Measurements from ENCODE around the gene ZSWIM5.
"Not testable (repeated sequence)": the region's sequence is repeated elsewhere in the genome, so short reads cannot be mapped to it uniquely, and the experiment has no call there.

ZSWIM5 gene

DNA sequence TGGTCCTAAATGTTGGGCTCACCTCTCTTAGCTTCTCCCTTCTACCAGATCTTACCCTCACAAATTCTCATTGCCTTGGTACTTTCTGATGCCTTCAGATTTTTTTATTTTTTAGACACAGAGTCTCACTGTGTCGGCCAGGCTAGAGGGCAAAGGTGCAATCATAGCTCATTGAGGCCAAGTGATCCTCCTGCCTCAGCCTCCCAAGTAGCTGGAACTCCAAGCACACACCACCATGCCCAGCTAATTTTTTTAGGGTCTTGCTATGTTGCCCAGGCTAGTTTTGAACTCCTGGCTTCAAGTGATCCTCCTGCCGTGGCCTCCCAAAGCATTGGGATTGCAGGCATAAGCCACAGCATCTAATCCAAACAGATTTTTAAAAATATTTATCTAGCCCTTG, 69.4 kb downstream of the ZSWIM5 start:
- no peak for DNase-seq

DNA sequence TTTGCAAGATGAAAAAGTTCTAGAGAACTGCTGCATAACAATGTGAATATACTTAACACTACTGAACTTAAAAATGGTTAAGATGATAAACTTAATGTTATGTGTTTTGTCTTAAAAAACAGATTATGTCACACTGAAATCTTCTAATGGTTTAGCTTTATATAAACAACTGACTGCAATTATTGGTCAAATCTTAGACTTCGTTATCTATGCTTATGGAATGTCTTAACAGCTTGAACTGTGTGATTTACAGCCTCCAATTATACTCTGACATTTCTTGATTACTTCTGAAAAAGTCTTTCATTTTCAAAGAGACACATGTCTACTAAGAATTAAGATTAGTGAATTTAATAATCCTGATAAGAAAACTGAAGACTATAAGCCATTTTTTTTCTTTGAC, 71.1 kb downstream of the ZSWIM5 start:
- no peak for DNase-seq

- DNase-seq = no peak
These were observed 71.9 kb downstream of the ZSWIM5 start for GRCh38 chr1:45134461-45134873.

GRCh38 chr1:45132719-45133118, 73.7 kb downstream of the ZSWIM5 start:
- not testable (repeated sequence) for DNase-seq

GRCh38 chr1:45123358-45123757, 83.0 kb downstream of the ZSWIM5 start:
- DNase-seq = no peak

GRCh38 chr1:45122724-45123123, 83.7 kb downstream of the ZSWIM5 start:
- no peak for DNase-seq

DNA sequence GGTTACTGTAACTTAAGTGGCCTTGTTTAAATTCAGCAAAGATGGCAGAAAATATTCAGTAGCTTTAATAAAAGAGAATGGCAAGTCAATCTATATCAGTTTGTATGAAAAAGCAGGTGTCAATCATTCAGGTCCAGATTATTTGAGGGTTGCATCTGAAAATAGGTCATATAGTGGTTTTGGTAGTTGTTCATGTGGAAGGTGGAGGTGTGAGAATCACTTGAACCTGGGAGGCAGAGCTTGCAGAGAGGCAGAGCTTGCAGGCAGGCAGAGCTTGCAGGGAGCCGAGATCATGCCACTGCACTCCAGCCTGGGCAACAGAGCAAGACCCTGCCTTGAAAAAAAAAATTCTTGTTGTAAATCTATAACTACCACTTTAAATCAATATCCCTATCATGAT, 88.6 kb downstream of the ZSWIM5 start:
- no peak for DNase-seq

- DNase-seq = no peak
These were observed 89.6 kb downstream of the ZSWIM5 start for GRCh38 chr1:45116820-45117219.

DNA sequence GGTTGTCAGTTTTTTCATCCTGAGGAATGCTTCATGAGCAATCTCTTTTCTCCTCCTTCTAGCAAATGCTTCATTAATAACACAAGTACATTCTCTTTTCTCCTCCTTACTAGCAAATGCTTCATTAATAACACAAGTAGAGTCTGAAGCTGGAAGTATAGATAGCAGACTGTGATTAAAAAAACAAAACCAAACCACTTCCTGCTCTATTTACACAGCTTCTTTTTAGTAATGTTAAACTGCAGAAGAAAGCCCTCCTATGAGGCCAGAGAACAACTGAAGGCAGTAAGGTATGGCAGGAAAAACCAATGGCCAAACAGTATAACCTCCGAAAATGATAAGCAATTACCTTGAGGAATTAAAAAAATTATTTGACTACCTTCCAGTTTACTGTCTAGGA, 90.1 kb downstream of the ZSWIM5 start:
- DNase-seq = peak; percentile 19

DNA sequence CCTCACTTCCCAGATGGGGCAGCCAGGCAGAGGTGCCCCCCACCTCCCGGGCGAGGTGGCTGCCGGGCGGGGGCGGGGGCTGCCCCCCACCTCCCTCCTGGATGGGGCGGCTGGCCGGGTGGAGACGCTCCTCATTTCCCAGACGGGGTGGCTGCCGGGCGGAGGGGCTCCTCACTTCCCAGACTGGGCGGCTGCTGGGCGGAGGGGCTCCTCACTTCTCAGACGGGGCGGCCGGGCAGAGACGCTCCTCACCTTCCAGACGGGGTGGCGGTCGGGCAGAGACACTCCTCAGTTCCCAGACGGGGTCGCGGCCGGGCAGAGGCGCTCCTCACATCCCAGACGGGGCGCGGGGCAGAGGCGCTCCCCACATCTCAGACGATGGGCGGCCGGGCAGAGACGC, 91.2 kb downstream of the ZSWIM5 start:
- not testable (repeated sequence) for DNase-seq

- no peak for DNase-seq
These were observed 93.7 kb downstream of the ZSWIM5 start for GRCh38 chr1:45112661-45113060.

- DNase-seq = no peak
These were observed 95.2 kb downstream of the ZSWIM5 start for GRCh38 chr1:45111239-45111638.

- no peak for DNase-seq
These were observed 98.6 kb downstream of the ZSWIM5 start for GRCh38 chr1:45107782-45108181.

DNA sequence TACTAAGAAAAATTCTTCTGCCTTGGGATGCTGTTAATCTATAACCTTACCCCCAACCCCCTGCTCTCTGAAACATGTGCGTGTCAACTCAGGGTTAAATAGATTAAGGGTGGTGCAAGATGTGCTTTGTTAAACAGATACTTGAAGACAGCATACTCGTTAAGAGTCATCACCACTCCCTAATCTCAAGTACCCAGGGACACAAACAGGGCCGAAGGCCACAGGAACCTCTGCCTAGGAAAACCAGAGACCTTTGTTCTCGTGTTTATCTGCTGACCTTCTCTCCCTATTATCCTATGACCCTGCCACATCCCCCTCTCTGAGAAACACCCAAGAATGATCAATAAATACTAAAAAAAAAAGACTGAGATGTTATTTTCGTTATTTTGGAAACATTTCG, 99.5 kb downstream of the ZSWIM5 start:
- DNase-seq = not testable (repeated sequence)

GRCh38 chr1:45106156-45106545, 100.3 kb downstream of the ZSWIM5 start:
- not testable (repeated sequence) for DNase-seq

DNA sequence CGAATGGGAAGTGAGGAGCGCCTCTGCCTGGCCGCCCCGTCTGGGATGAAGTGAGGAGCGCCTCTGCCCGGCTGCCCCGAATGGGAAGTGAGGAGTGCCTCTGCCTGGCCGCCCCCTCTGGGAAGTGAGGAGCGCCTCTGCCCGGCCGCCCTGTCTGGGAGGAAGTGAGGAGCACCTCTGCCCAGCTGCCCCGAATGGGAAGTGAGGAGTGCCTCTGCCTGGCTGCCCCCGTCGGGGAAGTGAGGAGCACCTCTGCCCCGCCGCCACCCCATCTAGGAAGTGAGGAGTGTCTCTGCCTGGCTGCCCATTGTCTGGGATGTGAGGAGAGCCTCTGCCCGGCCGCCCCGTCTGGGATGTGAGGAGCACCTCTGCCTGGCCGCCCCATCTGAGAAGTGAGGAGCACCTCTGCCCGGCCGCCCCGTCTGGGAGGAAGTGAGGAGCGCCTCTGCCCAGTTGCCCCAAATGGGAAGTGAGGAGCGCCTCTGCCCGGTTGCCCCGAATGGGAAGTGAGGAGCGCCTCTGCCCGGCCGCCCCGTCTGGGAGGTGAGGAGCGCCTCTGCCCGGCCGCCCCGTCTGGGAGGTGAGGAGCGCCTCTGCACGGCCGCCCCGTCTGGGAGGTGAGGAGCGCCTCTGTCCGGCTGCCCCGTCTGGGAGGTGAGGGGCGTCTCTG, 100.8 kb downstream of the ZSWIM5 start:
- DNase-seq = not testable (repeated sequence)

DNA sequence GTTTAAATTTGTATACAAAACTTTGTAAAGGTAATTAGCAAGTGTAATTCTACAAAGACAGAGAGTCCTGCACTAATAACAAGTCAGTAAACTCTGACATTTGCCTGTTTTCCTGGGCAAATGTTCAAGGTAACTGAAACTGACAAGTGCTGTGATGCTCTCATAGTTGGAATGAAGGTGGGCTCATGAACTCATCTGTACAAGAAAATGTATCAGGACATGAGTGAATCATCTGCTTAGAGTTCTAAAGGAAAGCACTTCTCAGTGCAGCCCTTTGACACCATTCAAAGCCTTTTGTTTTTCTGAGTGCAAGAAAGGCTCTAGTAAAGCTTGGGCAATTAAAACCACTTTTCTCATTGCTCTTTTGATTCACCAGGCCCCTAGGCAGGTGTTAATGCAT, 102.9 kb downstream of the ZSWIM5 start:
- no peak for DNase-seq

- no peak for DNase-seq
These were observed 104.5 kb downstream of the ZSWIM5 start for GRCh38 chr1:45101947-45102346.

- DNase-seq = not testable (repeated sequence)
These were observed 104.9 kb downstream of the ZSWIM5 start for GRCh38 chr1:45101528-45101927.

DNA sequence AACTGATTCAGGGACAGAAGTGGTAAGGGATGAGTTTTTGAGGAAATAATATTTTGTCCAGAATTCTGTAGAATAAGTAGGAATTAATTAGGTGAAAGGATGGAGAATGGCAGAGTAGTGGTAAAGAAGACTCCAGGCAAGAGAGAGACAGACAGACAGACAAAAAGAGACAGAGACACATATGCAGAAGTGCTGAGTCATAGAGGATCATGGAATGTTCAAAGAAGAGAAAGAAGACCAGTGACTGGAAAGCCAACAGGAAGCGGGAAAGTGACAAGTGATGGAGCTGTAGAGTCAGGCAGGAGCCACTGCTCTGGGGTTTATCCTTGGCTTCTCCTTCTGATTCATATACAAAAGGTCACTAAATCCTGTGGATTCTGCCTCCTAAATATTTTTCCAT, 108.5 kb downstream of the ZSWIM5 start:
- no peak for DNase-seq

DNA sequence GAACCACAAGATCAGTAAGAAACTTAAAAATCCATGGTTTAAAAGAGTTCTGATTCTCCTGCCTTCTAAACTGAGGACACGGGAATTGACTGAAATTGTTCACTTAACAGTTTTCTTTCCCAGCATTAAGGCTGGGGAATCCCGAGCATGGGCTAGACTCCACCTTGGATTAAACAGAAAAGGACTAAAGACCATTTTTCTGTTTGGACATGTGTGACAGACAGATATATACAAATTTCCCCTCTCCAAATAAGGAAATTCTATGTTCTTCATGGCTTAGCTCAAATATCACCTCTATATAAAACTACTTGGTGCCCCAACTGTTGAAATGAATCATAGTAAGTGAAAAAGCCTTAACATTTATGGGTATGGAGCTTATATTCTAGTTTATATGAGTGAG, 109.3 kb downstream of the ZSWIM5 start:
- DNase-seq = no peak

DNA sequence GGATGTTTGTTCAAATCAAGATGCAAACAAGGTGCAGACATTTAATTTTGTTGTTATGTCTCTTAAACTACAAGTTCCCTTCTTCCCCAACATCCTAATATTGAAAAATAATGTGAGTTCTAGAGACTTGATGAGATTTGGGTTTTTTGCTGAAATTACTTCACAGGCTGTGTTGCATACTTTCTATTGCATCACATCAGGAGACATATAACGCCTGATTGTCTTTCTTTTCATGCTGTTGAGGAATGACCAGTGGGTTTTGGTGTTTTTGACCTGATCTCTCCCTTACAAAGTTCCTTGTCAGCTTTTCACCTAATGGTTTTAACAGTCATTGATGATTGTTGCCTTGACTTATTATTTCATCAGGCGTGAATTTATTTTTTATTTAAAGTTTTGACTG, 111.0 kb downstream of the ZSWIM5 start:
- DNase-seq = no peak

DNA sequence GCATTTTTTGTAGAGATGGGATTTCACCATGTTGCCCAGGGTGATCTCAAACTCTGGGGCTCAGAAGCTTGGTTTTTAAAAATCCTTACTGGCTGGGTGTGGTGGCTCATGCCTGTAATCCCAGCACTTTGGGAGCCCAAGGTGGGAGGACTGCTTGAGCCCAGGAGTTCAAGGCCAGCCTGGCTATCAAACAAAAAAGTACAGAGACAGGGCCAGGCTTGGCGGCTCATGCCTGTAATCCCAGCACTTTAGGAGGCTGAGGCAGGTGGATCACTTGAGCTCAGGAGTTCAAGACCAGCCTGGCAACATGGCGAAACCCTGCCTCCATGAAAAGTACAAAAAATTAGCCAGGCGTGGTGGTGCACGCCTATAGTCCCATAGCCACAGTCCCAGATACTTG, 112.0 kb downstream of the ZSWIM5 start:
- not testable (repeated sequence) for DNase-seq

DNA sequence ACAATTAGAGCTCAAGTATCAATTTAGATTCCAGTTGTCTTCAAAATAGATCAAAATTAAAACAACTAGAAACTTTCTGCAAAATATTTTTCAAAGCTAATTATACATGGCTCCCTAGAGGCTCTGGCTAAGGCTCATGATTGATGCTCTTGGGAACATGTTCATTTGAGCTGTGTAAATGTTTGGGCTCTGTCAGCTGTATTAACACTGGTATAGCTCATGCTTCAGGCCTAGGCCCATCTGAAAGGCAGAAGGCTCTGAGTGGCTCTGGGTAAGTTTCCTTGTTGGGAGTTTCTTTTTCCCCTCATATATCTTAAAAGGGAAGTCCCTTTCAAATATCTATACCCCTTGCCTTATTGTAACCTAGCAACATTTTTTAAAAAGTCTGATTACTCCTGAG, 113.1 kb downstream of the ZSWIM5 start:
- DNase-seq = no peak

- DNase-seq = no peak
These were observed 116.7 kb downstream of the ZSWIM5 start for GRCh38 chr1:45089711-45090110.

Data from hematopoietic multipotent progenitor cell treated with erythropoietin and hydrocortisone succinate and interleukin-3 and kit ligand, for 6 days (in vitro differentiated cells).